Natural killer cell (primary cell): ENCODE data around the gene SMIM43. TPM values are rescaled to one million over a fixed set of nuclear protein-coding genes. Genes with fewer than 3 reads are reported as not detected.

Experiments
- ATAC-seq, 3 donors: fragments of 150-1000 bp in 2 of 3; fragments of 200-7000 bp in 1 of 3; cut with Tn5 transposase; 1 replicate in 1 of 3; 2 replicates in 2 of 3; pipeline ENCODE4 v1.10.0; 2021; ENCODE audit warnings: mild to moderate bottlenecking in 2 of 3, moderate library complexity in 2 of 3
- DNase-seq, 2 donors: peaks; one replicate each; pipeline versions ENCODE4 v3.0.0 to v3.0.0-alpha.2; 2013 to 2021; ENCODE audit warnings: mixed read lengths in 1 of 2
- H3K27ac ChIP-seq: one replicate; pipeline ENCODE4 v1.5.1; 2013; ENCODE audit warnings: mild to moderate bottlenecking, low read length
- H3K27me3 ChIP-seq: one replicate; pipeline ENCODE4 v1.6.1; 2013; ENCODE audit warnings: low read length; ENCODE audit not compliant: control insufficient read depth, insufficient read depth
- H3K36me3 ChIP-seq: one replicate; pipeline ENCODE4 v1.6.1; 2013; ENCODE audit warnings: low read length; ENCODE audit not compliant: control insufficient read depth, insufficient read depth
- H3K4me1 ChIP-seq: one replicate; pipeline ENCODE4 v1.6.1; 2013; ENCODE audit warnings: low read length; ENCODE audit not compliant: control insufficient read depth, insufficient read depth
- H3K4me3 ChIP-seq: one replicate; pipeline ENCODE4 v1.5.1; 2013; ENCODE audit warnings: low read length
- H3K9me3 ChIP-seq: one replicate; pipeline ENCODE4 v1.6.1; 2013; ENCODE audit warnings: low read length; ENCODE audit not compliant: control insufficient read depth, insufficient read depth
- H3K27ac Mint-ChIP-seq, 2 donors: one replicate each; pipeline ENCODE4 v1.8.0; 2022; ENCODE audit warnings: mild to moderate bottlenecking in 2 of 2, mixed read lengths in 2 of 2, moderate library complexity in 1 of 2
- H3K27me3 Mint-ChIP-seq, 2 donors: one replicate each; pipeline ENCODE4 v1.8.0; 2022; ENCODE audit warnings: low read depth in 2 of 2, mixed read lengths in 2 of 2
- H3K36me3 Mint-ChIP-seq: one replicate; pipeline ENCODE4 v1.8.0; 2022; ENCODE audit warnings: mixed read lengths
- H3K4me1 Mint-ChIP-seq, 2 donors: one replicate each; pipeline ENCODE4 v1.8.0; 2022; ENCODE audit warnings: mixed read lengths in 2 of 2
- H3K4me3 Mint-ChIP-seq: one replicate; pipeline ENCODE4 v1.8.0; 2022; ENCODE audit warnings: mild to moderate bottlenecking, moderate library complexity, mixed read lengths
- H3K9me3 Mint-ChIP-seq, 2 donors: one replicate each; pipeline ENCODE4 v1.8.0; 2022; ENCODE audit warnings: mixed read lengths in 2 of 2
- WGBS: methylation state at CpG from one replicate; pipeline ENCODE4 v1.1.7; 2013; ENCODE audit warnings: missing lambda C conversion rate; ENCODE audit not compliant: insufficient coverage; 5-methylcytosine and 5-hydroxymethylcytosine counted together
- intact Hi-C: fragments of 100-400 bp; cut with micrococcal nuclease; formaldehyde crosslinking; loops from one replicate; pipeline ENCODE4 v1.14.2; 2022
- total RNA-seq, 4 donors: library from RNA; stranded (reverse); fragments of 120-200 nt in 1 of 4; gene quantifications; one replicate each; pipeline versions ENCODE4 v1.2.3 to v1.2.4, GENCODE V29; 2013 to 2022
- TF ChIP-seq, protein P1 (sequence below): fragments of 200-600 bp; IDR thresholded peaks from one replicate; pipeline ENCODE4 v1.8.0; 2022; ENCODE audit warnings: antibody characterized with exemption

Gene SMIM43
- total RNA-seq = not detected
- total RNA-seq (2013) = not detected

- no peaks in the 10 kb centered on the region for H3K4me1 Mint-ChIP-seq
- Histone ChIP-seq H3K36me3 (no peaks in the 10 kb centered on the region), H3K27ac (no peak within 1 kb of the TSS), H3K4me3 (no peak within 1 kb of the TSS), H3K9me3 (no peaks in the 10 kb centered on the region), H3K4me1 (no peaks in the 10 kb centered on the region), H3K27me3 (peaks cover 22% of the 10 kb centered on the region)
- no peaks in the 10 kb centered on the region for H3K36me3 Mint-ChIP-seq
- WGBS = 2% methylated on average over 75 of the region's 75 CpGs
- TF ChIP-seq, protein P1, sequence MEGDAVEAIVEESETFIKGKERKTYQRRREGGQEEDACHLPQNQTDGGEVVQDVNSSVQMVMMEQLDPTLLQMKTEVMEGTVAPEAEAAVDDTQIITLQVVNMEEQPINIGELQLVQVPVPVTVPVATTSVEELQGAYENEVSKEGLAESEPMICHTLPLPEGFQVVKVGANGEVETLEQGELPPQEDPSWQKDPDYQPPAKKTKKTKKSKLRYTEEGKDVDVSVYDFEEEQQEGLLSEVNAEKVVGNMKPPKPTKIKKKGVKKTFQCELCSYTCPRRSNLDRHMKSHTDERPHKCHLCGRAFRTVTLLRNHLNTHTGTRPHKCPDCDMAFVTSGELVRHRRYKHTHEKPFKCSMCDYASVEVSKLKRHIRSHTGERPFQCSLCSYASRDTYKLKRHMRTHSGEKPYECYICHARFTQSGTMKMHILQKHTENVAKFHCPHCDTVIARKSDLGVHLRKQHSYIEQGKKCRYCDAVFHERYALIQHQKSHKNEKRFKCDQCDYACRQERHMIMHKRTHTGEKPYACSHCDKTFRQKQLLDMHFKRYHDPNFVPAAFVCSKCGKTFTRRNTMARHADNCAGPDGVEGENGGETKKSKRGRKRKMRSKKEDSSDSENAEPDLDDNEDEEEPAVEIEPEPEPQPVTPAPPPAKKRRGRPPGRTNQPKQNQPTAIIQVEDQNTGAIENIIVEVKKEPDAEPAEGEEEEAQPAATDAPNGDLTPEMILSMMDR = no peak
- ATAC-seq (no peak), DNase-seq (no peak)
- H3K27me3 Mint-ChIP-seq = peaks cover 49 to 83% of the 10 kb centered on the region in 2 donors
- intact Hi-C loops = no loop called here
- H3K9me3 Mint-ChIP-seq = no peaks in the 10 kb centered on the region
- H3K4me3 Mint-ChIP-seq = no peak within 1 kb of the TSS
- H3K27ac Mint-ChIP-seq = no peak within 1 kb of the TSS
Observed at GRCh38 chr4:121764702-121765367, at the start of gene SMIM43. Gene SMIM43 (minus strand): TSS chr4:121765164. CDS start chr4:121765105, 59 bp downstream.

DNA sequence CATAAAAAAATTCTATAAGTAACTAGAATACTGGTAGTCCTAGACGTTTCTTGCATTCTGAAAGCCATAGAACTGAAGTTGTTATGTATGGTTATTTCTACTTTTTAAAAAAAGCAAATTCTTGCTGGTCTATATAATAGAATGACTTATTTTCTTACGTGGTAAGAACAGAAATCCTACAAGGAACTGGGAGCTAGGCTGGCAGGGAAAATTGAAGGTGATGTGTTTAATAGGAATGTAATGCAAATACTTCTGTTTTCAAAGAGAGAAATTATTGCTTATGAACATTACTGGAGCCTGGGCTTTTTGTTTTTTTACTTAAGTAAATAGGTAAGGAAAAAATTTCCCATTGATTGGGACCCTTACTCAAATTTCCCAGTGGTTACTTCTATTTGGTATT, 49.8 kb upstream of the SMIM43 start:
- no peaks in the 10 kb centered on the region for H3K27me3 ChIP-seq
- H3K4me1 ChIP-seq = no peaks in the 10 kb centered on the region
- ATAC-seq (no peak), DNase-seq (no peak)
- no peak overlapping the region for H3K4me3 ChIP-seq
- H3K36me3 ChIP-seq = peaks cover 80% of the 10 kb centered on the region
- Mint-ChIP-seq H3K36me3 (peaks cover 13% of the 10 kb centered on the region), H3K27ac (peak overlapping the region in 1 of 2 donors; percentile 59), H3K4me3 (no peak overlapping the region), H3K4me1 (peaks cover 4 to 6% of the 10 kb centered on the region in 2 donors), H3K27me3 (no peaks in the 10 kb centered on the region), H3K9me3 (no peaks in the 10 kb centered on the region)
- WGBS = 95% methylated on average over 1 of the region's 2 CpGs
- intact Hi-C loops = no loop called here
- H3K27ac ChIP-seq = no peak overlapping the region
- H3K9me3 ChIP-seq = no peaks in the 10 kb centered on the region
- TF ChIP-seq, protein P1 = no peak

- Mint-ChIP-seq H3K27me3 (no peaks in the 10 kb centered on the region), H3K36me3 (peaks cover 23% of the 10 kb centered on the region), H3K4me1 (peaks cover 4 to 12% of the 10 kb centered on the region in 2 donors), H3K9me3 (no peaks in the 10 kb centered on the region), H3K4me3 (no peak overlapping the region), H3K27ac (peak overlapping the region in 1 of 2 donors; percentile 16)
- Histone ChIP-seq H3K36me3 (peaks cover 90% of the 10 kb centered on the region), H3K27me3 (no peaks in the 10 kb centered on the region), H3K4me3 (no peak overlapping the region), H3K9me3 (no peaks in the 10 kb centered on the region), H3K4me1 (no peaks in the 10 kb centered on the region), H3K27ac (no peak overlapping the region)
- intact Hi-C loops = no loop called here
- no peak for DNase-seq
- no peak for ATAC-seq
- TF ChIP-seq, protein P1 = no peak
Observed at GRCh38 chr4:121811122-121811521, 46.2 kb upstream of the SMIM43 start.

DNA sequence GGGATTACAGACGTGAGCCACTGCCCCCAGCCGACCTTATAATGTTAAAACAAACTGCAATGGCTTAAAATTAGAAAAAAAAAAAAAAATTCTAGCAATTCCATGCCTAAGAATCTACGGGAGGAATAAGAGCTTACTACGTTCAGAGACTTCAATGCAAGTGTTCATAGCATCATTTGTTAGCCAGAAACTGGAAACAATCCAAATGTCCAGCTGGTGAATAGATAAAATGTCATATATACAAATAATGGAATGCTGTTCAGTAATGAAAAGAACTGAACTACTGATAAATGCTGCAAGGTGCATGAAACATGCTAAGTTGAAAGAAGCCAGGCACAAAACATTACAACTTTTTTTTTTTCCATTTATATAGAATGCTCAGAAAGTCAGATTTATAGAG, 41.4 kb upstream of the SMIM43 start:
- no peaks in the 10 kb centered on the region for H3K9me3 Mint-ChIP-seq
- H3K27me3 ChIP-seq = no peaks in the 10 kb centered on the region
- intact Hi-C loops = no loop called here
- ATAC-seq (no peak), DNase-seq (no peak)
- H3K36me3 ChIP-seq = peaks cover 75% of the 10 kb centered on the region
- TF ChIP-seq, protein P1 = no peak
- no peak overlapping the region for H3K4me3 ChIP-seq
- peaks cover 3% of the 10 kb centered on the region for H3K4me1 ChIP-seq
- peaks cover 20 to 32% of the 10 kb centered on the region in 2 donors for H3K4me1 Mint-ChIP-seq
- H3K36me3 Mint-ChIP-seq = peaks cover 23% of the 10 kb centered on the region
- no peak overlapping the region for H3K4me3 Mint-ChIP-seq
- 100% methylated on average over 4 of the region's 4 CpGs for WGBS
- H3K27ac ChIP-seq = no peak overlapping the region
- no peaks in the 10 kb centered on the region for H3K27me3 Mint-ChIP-seq
- no peaks in the 10 kb centered on the region for H3K9me3 ChIP-seq
- no peak overlapping the region for H3K27ac Mint-ChIP-seq
